Measurements from ENCODE around the gene GZF1. TPM values are rescaled to one million over a fixed set of nuclear protein-coding genes. Genes with fewer than 3 reads are reported as not detected.

The GZF1 gene
- polyA plus RNA-seq, result 8.8 TPM
- long read RNA-seq, donor 1, full-length matches to known transcripts, result 1 of 1 reads
- long read RNA-seq, donor 1, partial matches to known transcripts, result 0 of 1 reads
- long read RNA-seq, donor 1, other reads (novel, unspliced or antisense), result 0 of 1 reads
- long read RNA-seq, donor 2, full-length matches to known transcripts, result 3 of 3 reads
- long read RNA-seq, donor 2, partial matches to known transcripts, result 0 of 3 reads
- long read RNA-seq, donor 2, other reads (novel, unspliced or antisense), result 0 of 3 reads
- long read RNA-seq, donor 3, full-length matches to known transcripts, result 4 of 4 reads
- long read RNA-seq, donor 3, partial matches to known transcripts, result 0 of 4 reads
- long read RNA-seq, donor 3, other reads (novel, unspliced or antisense), result 0 of 4 reads
- long read RNA-seq, donor 4, result 0 reads
- long read RNA-seq, donor 5, full-length matches to known transcripts, result 1 of 1 reads
- long read RNA-seq, donor 5, partial matches to known transcripts, result 0 of 1 reads
- long read RNA-seq, donor 5, other reads (novel, unspliced or antisense), result 0 of 1 reads
- long read RNA-seq, donor 6, full-length matches to known transcripts, result 1 of 1 reads
- long read RNA-seq, donor 6, partial matches to known transcripts, result 0 of 1 reads
- long read RNA-seq, donor 6, other reads (novel, unspliced or antisense), result 0 of 1 reads
- long read RNA-seq, donor 7, result 0 reads
- long read RNA-seq, donor 8, full-length matches to known transcripts, result 2 of 2 reads
- long read RNA-seq, donor 8, partial matches to known transcripts, result 0 of 2 reads
- long read RNA-seq, donor 8, other reads (novel, unspliced or antisense), result 0 of 2 reads
- long read RNA-seq, donor 9, result 0 reads
- long read RNA-seq, donor 10, result 0 reads
- long read RNA-seq, donor 11, full-length matches to known transcripts, result 1 of 1 reads
- long read RNA-seq, donor 11, partial matches to known transcripts, result 0 of 1 reads
- long read RNA-seq, donor 11, other reads (novel, unspliced or antisense), result 0 of 1 reads

- no peaks in the 10 kb centered on the region for H3K27me3 ChIP-seq (ENCODE audit: control insufficient read depth, insufficient read depth, low read length)
- H3K27ac ChIP-seq (ENCODE audit: low read length), result peak within 1 kb of the TSS; percentile 98
- peaks cover 18% of the 10 kb centered on the region for H3K36me3 ChIP-seq (ENCODE audit: control insufficient read depth, insufficient read depth, low read length)
- no peaks in the 10 kb centered on the region for H3K9me3 ChIP-seq (ENCODE audit: control insufficient read depth, low read depth, low read length)
- DNase-seq, result peak; percentile 99 to 100
- WGBS (ENCODE audit: insufficient coverage, low lambda C conversion rate), result no CpG with 5 or more reads among the region's 114 CpGs
- peak within 1 kb of the TSS; percentile 89 for H3K4me3 ChIP-seq (ENCODE audit: low read length)
- H3K4me1 ChIP-seq (ENCODE audit: control insufficient read depth, insufficient read depth, low read length), result peaks cover 23% of the 10 kb centered on the region
Observed at GRCh38 chr20:23361476-23362391, at the start of gene GZF1. TSS of gene GZF1 (plus strand) at chr20:23362182. CDS start at chr20:23364384, 2,202 bp downstream.

- no peak for DNase-seq
- H3K4me3 ChIP-seq (ENCODE audit: low read length), result no peak overlapping the region
- H3K9me3 ChIP-seq (ENCODE audit: control insufficient read depth, low read depth, low read length), result no peaks in the 10 kb centered on the region
- H3K4me1 ChIP-seq (ENCODE audit: control insufficient read depth, insufficient read depth, low read length), result no peaks in the 10 kb centered on the region
- no CpG with 5 or more reads among the region's 1 CpG for WGBS (ENCODE audit: insufficient coverage, low lambda C conversion rate)
- H3K27me3 ChIP-seq (ENCODE audit: control insufficient read depth, insufficient read depth, low read length), result no peaks in the 10 kb centered on the region
- no peaks in the 10 kb centered on the region for H3K36me3 ChIP-seq (ENCODE audit: control insufficient read depth, insufficient read depth, low read length)
- no peak overlapping the region for H3K27ac ChIP-seq (ENCODE audit: low read length)
Observed at GRCh38 chr20:23313271-23313670, 48.7 kb upstream of the GZF1 start.

GRCh38 chr20:23314699-23315098, 47.3 kb upstream of the GZF1 start:
- DNase-seq, result no peak
- WGBS (ENCODE audit: insufficient coverage, low lambda C conversion rate), result no CpG with 5 or more reads among the region's 5 CpGs
- H3K36me3 ChIP-seq (ENCODE audit: control insufficient read depth, insufficient read depth, low read length), result no peaks in the 10 kb centered on the region
- no peaks in the 10 kb centered on the region for H3K4me1 ChIP-seq (ENCODE audit: control insufficient read depth, insufficient read depth, low read length)
- H3K9me3 ChIP-seq (ENCODE audit: control insufficient read depth, low read depth, low read length), result no peaks in the 10 kb centered on the region
- H3K4me3 ChIP-seq (ENCODE audit: low read length), result no peak overlapping the region
- H3K27ac ChIP-seq (ENCODE audit: low read length), result no peak overlapping the region
- no peaks in the 10 kb centered on the region for H3K27me3 ChIP-seq (ENCODE audit: control insufficient read depth, insufficient read depth, low read length)

- Histone ChIP-seq H3K9me3 (ENCODE audit: control insufficient read depth, low read depth, low read length) (no peaks in the 10 kb centered on the region), H3K4me3 (ENCODE audit: low read length) (no peak overlapping the region), H3K36me3 (ENCODE audit: control insufficient read depth, insufficient read depth, low read length) (no peaks in the 10 kb centered on the region), H3K27ac (ENCODE audit: low read length) (no peak overlapping the region), H3K4me1 (ENCODE audit: control insufficient read depth, insufficient read depth, low read length) (no peaks in the 10 kb centered on the region), H3K27me3 (ENCODE audit: control insufficient read depth, insufficient read depth, low read length) (no peaks in the 10 kb centered on the region)
- no CpG with 5 or more reads among the region's 9 CpGs for WGBS (ENCODE audit: insufficient coverage, low lambda C conversion rate)
- no peak for DNase-seq
Observed at GRCh38 chr20:23315099-23315498, 46.9 kb upstream of the GZF1 start.

GRCh38 chr20:23316626-23317025, 45.4 kb upstream of the GZF1 start:
- WGBS (ENCODE audit: insufficient coverage, low lambda C conversion rate), result 100% methylated on average over 1 of the region's 3 CpGs
- Histone ChIP-seq H3K27me3 (ENCODE audit: control insufficient read depth, insufficient read depth, low read length) (no peaks in the 10 kb centered on the region), H3K4me3 (ENCODE audit: low read length) (no peak overlapping the region), H3K4me1 (ENCODE audit: control insufficient read depth, insufficient read depth, low read length) (no peaks in the 10 kb centered on the region), H3K9me3 (ENCODE audit: control insufficient read depth, low read depth, low read length) (no peaks in the 10 kb centered on the region), H3K27ac (ENCODE audit: low read length) (no peak overlapping the region), H3K36me3 (ENCODE audit: control insufficient read depth, insufficient read depth, low read length) (no peaks in the 10 kb centered on the region)
- DNase-seq, result no peak

GRCh38 chr20:23317081-23317480, 44.9 kb upstream of the GZF1 start:
- H3K9me3 ChIP-seq (ENCODE audit: control insufficient read depth, low read depth, low read length), result no peaks in the 10 kb centered on the region
- H3K4me1 ChIP-seq (ENCODE audit: control insufficient read depth, insufficient read depth, low read length), result no peaks in the 10 kb centered on the region
- no peaks in the 10 kb centered on the region for H3K36me3 ChIP-seq (ENCODE audit: control insufficient read depth, insufficient read depth, low read length)
- H3K4me3 ChIP-seq (ENCODE audit: low read length), result no peak overlapping the region
- H3K27me3 ChIP-seq (ENCODE audit: control insufficient read depth, insufficient read depth, low read length), result no peaks in the 10 kb centered on the region
- H3K27ac ChIP-seq (ENCODE audit: low read length), result no peak overlapping the region
- no peak for DNase-seq
- no CpG with 5 or more reads among the region's 5 CpGs for WGBS (ENCODE audit: insufficient coverage, low lambda C conversion rate)

GRCh38 chr20:23318347-23318746, 43.6 kb upstream of the GZF1 start:
- H3K4me3 ChIP-seq (ENCODE audit: low read length), result no peak overlapping the region
- H3K27me3 ChIP-seq (ENCODE audit: control insufficient read depth, insufficient read depth, low read length), result no peaks in the 10 kb centered on the region
- H3K9me3 ChIP-seq (ENCODE audit: control insufficient read depth, low read depth, low read length), result no peaks in the 10 kb centered on the region
- H3K36me3 ChIP-seq (ENCODE audit: control insufficient read depth, insufficient read depth, low read length), result no peaks in the 10 kb centered on the region
- no peak overlapping the region for H3K27ac ChIP-seq (ENCODE audit: low read length)
- no peaks in the 10 kb centered on the region for H3K4me1 ChIP-seq (ENCODE audit: control insufficient read depth, insufficient read depth, low read length)
- no CpG with 5 or more reads among the region's 5 CpGs for WGBS (ENCODE audit: insufficient coverage, low lambda C conversion rate)
- no peak for DNase-seq

GRCh38 chr20:23320317-23320716, 41.7 kb upstream of the GZF1 start:
- Histone ChIP-seq H3K27ac (ENCODE audit: low read length) (no peak overlapping the region), H3K9me3 (ENCODE audit: control insufficient read depth, low read depth, low read length) (no peaks in the 10 kb centered on the region), H3K27me3 (ENCODE audit: control insufficient read depth, insufficient read depth, low read length) (no peaks in the 10 kb centered on the region), H3K4me1 (ENCODE audit: control insufficient read depth, insufficient read depth, low read length) (no peaks in the 10 kb centered on the region), H3K36me3 (ENCODE audit: control insufficient read depth, insufficient read depth, low read length) (no peaks in the 10 kb centered on the region), H3K4me3 (ENCODE audit: low read length) (no peak overlapping the region)
- DNase-seq, result no peak
- WGBS (ENCODE audit: insufficient coverage, low lambda C conversion rate), result no CpG with 5 or more reads among the region's 8 CpGs

GRCh38 chr20:23325107-23325506, 36.9 kb upstream of the GZF1 start:
- no peak overlapping the region for H3K4me3 ChIP-seq (ENCODE audit: low read length)
- no CpG with 5 or more reads among the region's 3 CpGs for WGBS (ENCODE audit: insufficient coverage, low lambda C conversion rate)
- no peaks in the 10 kb centered on the region for H3K4me1 ChIP-seq (ENCODE audit: control insufficient read depth, insufficient read depth, low read length)
- no peaks in the 10 kb centered on the region for H3K36me3 ChIP-seq (ENCODE audit: control insufficient read depth, insufficient read depth, low read length)
- no peaks in the 10 kb centered on the region for H3K9me3 ChIP-seq (ENCODE audit: control insufficient read depth, low read depth, low read length)
- H3K27me3 ChIP-seq (ENCODE audit: control insufficient read depth, insufficient read depth, low read length), result no peaks in the 10 kb centered on the region
- no peak overlapping the region for H3K27ac ChIP-seq (ENCODE audit: low read length)
- no peak for DNase-seq

GRCh38 chr20:23326774-23327173, 35.2 kb upstream of the GZF1 start:
- WGBS (ENCODE audit: insufficient coverage, low lambda C conversion rate), result no CpG with 5 or more reads among the region's 8 CpGs
- Histone ChIP-seq H3K27ac (ENCODE audit: low read length) (no peak overlapping the region), H3K4me1 (ENCODE audit: control insufficient read depth, insufficient read depth, low read length) (no peaks in the 10 kb centered on the region), H3K27me3 (ENCODE audit: control insufficient read depth, insufficient read depth, low read length) (no peaks in the 10 kb centered on the region), H3K36me3 (ENCODE audit: control insufficient read depth, insufficient read depth, low read length) (no peaks in the 10 kb centered on the region), H3K9me3 (ENCODE audit: control insufficient read depth, low read depth, low read length) (no peaks in the 10 kb centered on the region), H3K4me3 (ENCODE audit: low read length) (no peak overlapping the region)
- DNase-seq, result no peak
